ENCODE data around the gene KTI12.
"Not testable (repeated sequence)": the region's sequence is repeated elsewhere in the genome, so short reads cannot be mapped to it uniquely, and the experiment has no call there.

The KTI12 gene

DNA sequence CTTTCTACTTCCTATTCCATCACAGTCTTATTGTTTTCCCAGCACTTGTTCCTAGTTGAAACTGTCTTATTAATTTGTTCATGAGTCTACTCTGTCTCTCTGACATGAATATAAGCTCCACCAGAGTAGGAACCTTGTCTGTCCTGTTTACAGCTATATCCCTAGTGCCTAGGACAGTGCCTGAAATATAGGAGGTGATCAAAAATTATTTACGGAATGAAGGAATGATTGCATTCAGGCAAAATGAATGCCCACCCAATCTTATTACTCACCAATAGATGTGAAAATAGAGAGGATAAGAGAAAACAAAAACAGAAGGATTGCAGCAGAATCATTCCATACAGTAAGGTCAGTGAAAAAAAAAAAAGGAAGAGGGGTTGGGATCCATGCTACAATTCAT is 20.3 kb upstream of the KTI12 start:
- peak overlapping the region; percentile 95 for H3K4me2 ChIP-seq (ENCODE audit: low read length)
- H3K36me3 ChIP-seq (ENCODE audit: control insufficient read depth in 1 of 2, insufficient read depth in 2 of 2, low read length in 2 of 2): peaks cover 0 to 3% of the 10 kb centered on the region in 2 experiments
- no CpG with 5 or more reads among the region's 1 CpG for whole genome bisulfite sequencing (ENCODE audit: extremely low coverage, insufficient coverage, insufficient read length)

GRCh38 chr1:52049337-52049736 is 15.7 kb upstream of the KTI12 start:
- H3K27me3 ChIP-seq (ENCODE audit: insufficient read depth, low read length); H4K8ac ChIP-seq (ENCODE audit: low read depth, low read length); H3K4me3 ChIP-seq (ENCODE audit: low read depth, low read length); H2BK12ac ChIP-seq (ENCODE audit: low read length); H3K27ac ChIP-seq (ENCODE audit: low read depth, low read length); H3K4me2 ChIP-seq (ENCODE audit: low read length); H2BK5ac ChIP-seq (ENCODE audit: low read depth, low read length, poor library complexity); H4K12ac ChIP-seq (ENCODE audit: low read depth, low read length); H3K9ac ChIP-seq (ENCODE audit: low read length); H3K9me3 ChIP-seq (ENCODE audit: insufficient read depth, low read depth, low read length); H3K4ac ChIP-seq (ENCODE audit: low read depth, low read length); H3K79me1 ChIP-seq (ENCODE audit: low read length); H4K91ac ChIP-seq (ENCODE audit: low read depth, low read length); H3K36me3 ChIP-seq (ENCODE audit: control insufficient read depth in 1 of 2, insufficient read depth in 2 of 2, low read length in 2 of 2); H2AK5ac ChIP-seq (ENCODE audit: low read length); H3K79me2 ChIP-seq (ENCODE audit: control insufficient read depth, insufficient read depth, low read length, poor library complexity); H3K23ac ChIP-seq (ENCODE audit: low read length); H2BK120ac ChIP-seq (ENCODE audit: insufficient read depth, low read length, poor library complexity); H3K18ac ChIP-seq (ENCODE audit: low read length); H2AFZ ChIP-seq (ENCODE audit: insufficient read depth, low read length, poor library complexity); H3K14ac ChIP-seq (ENCODE audit: low read length); H3K4me1 ChIP-seq (ENCODE audit: control insufficient read depth in 1 of 2, insufficient read depth in 2 of 2, low read length in 2 of 2): not testable (repeated sequence)
- peak in 1 of 2 donors; percentile 28 for DNase-seq
- no CpG with 5 or more reads among the region's 4 CpGs for WGBS (ENCODE audit: extremely low coverage, insufficient coverage, insufficient read length)

More for the DNA sequence above, 20.3 kb upstream of the KTI12 start:
- H2BK5ac ChIP-seq (ENCODE audit: low read depth, low read length, poor library complexity): no peak overlapping the region
- H3K4me3 ChIP-seq (ENCODE audit: low read depth, low read length): no peak overlapping the region
- H2AK5ac ChIP-seq (ENCODE audit: low read length): no peak overlapping the region
- H3K9ac ChIP-seq (ENCODE audit: low read length): no peak overlapping the region
- no peak overlapping the region for H3K18ac ChIP-seq (ENCODE audit: low read length)
- H3K9me3 ChIP-seq (ENCODE audit: insufficient read depth, low read depth, low read length): no peaks in the 10 kb centered on the region
- no peak overlapping the region for H4K8ac ChIP-seq (ENCODE audit: low read depth, low read length)
- H2BK12ac ChIP-seq (ENCODE audit: low read length): no peak overlapping the region
- H3K27ac ChIP-seq (ENCODE audit: low read depth, low read length): no peak overlapping the region
- DNase-seq: no peak
- H3K27me3 ChIP-seq (ENCODE audit: insufficient read depth, low read length): no peaks in the 10 kb centered on the region
- H2BK120ac ChIP-seq (ENCODE audit: insufficient read depth, low read length, poor library complexity): no peak overlapping the region
- H2AFZ ChIP-seq (ENCODE audit: insufficient read depth, low read length, poor library complexity): no peak overlapping the region
- H4K12ac ChIP-seq (ENCODE audit: low read depth, low read length): no peak overlapping the region
- H3K79me1 ChIP-seq (ENCODE audit: low read length): peaks cover 12% of the 10 kb centered on the region
- H3K4me1 ChIP-seq (ENCODE audit: control insufficient read depth in 1 of 2, insufficient read depth in 2 of 2, low read length in 2 of 2): no peaks in the 10 kb centered on the region
- H4K91ac ChIP-seq (ENCODE audit: low read depth, low read length): no peak overlapping the region
- peaks cover 10% of the 10 kb centered on the region for H3K79me2 ChIP-seq (ENCODE audit: control insufficient read depth, insufficient read depth, low read length, poor library complexity)
- no peak overlapping the region for H3K4ac ChIP-seq (ENCODE audit: low read depth, low read length)
- no peak overlapping the region for H3K23ac ChIP-seq (ENCODE audit: low read length)
- H3K14ac ChIP-seq (ENCODE audit: low read length): no peak overlapping the region

- not testable (repeated sequence) for H2BK12ac ChIP-seq (ENCODE audit: low read length); H2AFZ ChIP-seq (ENCODE audit: insufficient read depth, low read length, poor library complexity); H3K18ac ChIP-seq (ENCODE audit: low read length); H4K12ac ChIP-seq (ENCODE audit: low read depth, low read length); H3K79me1 ChIP-seq (ENCODE audit: low read length); H4K8ac ChIP-seq (ENCODE audit: low read depth, low read length); H3K4me3 ChIP-seq (ENCODE audit: low read depth, low read length); H3K27me3 ChIP-seq (ENCODE audit: insufficient read depth, low read length); H2BK5ac ChIP-seq (ENCODE audit: low read depth, low read length, poor library complexity); H3K79me2 ChIP-seq (ENCODE audit: control insufficient read depth, insufficient read depth, low read length, poor library complexity); H3K27ac ChIP-seq (ENCODE audit: low read depth, low read length); H2BK120ac ChIP-seq (ENCODE audit: insufficient read depth, low read length, poor library complexity); H2AK5ac ChIP-seq (ENCODE audit: low read length); H4K91ac ChIP-seq (ENCODE audit: low read depth, low read length); H3K9me3 ChIP-seq (ENCODE audit: insufficient read depth, low read depth, low read length); H3K4me2 ChIP-seq (ENCODE audit: low read length); H3K9ac ChIP-seq (ENCODE audit: low read length); H3K14ac ChIP-seq (ENCODE audit: low read length); H3K23ac ChIP-seq (ENCODE audit: low read length); H3K36me3 ChIP-seq (ENCODE audit: control insufficient read depth in 1 of 2, insufficient read depth in 2 of 2, low read length in 2 of 2); DNase-seq; H3K4ac ChIP-seq (ENCODE audit: low read depth, low read length); H3K4me1 ChIP-seq (ENCODE audit: control insufficient read depth in 1 of 2, insufficient read depth in 2 of 2, low read length in 2 of 2)
- no CpG with 5 or more reads among the region's 4 CpGs for WGBS (ENCODE audit: extremely low coverage, insufficient coverage, insufficient read length)
Measured at GRCh38 chr1:52045666-52046195, 12.1 kb upstream of the KTI12 start.

DNA sequence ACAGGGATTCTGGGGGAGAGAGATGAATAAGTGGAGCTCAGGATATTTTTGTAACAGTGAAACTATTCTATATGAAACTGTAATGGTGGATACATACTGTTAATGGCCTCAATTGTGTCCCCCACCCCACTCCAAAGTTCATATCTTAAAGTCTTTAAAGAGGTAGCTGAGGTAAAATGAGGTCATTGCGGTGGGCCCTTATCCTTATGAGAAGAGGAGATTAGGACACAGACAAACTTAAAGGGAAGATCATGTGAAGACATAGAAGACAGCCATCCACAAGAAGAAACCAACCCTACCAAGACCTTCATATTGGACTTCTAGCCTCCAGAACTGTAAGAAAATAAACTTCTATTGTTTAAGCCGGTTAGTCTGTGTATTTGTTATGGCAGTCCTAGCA is 11.6 kb upstream of the KTI12 start:
- no peak overlapping the region for H2BK12ac ChIP-seq (ENCODE audit: low read length)
- no peaks in the 10 kb centered on the region for H3K79me1 ChIP-seq (ENCODE audit: low read length)
- H3K9ac ChIP-seq (ENCODE audit: low read length): no peak overlapping the region
- no peak overlapping the region for H3K23ac ChIP-seq (ENCODE audit: low read length)
- no peak overlapping the region for H3K4me3 ChIP-seq (ENCODE audit: low read depth, low read length)
- no peak overlapping the region for H4K8ac ChIP-seq (ENCODE audit: low read depth, low read length)
- H3K4ac ChIP-seq (ENCODE audit: low read depth, low read length): no peak overlapping the region
- no peak overlapping the region for H2BK120ac ChIP-seq (ENCODE audit: insufficient read depth, low read length, poor library complexity)
- no CpG with 5 or more reads among the region's 2 CpGs for WGBS (ENCODE audit: extremely low coverage, insufficient coverage, insufficient read length)
- no peak overlapping the region for H3K14ac ChIP-seq (ENCODE audit: low read length)
- no peak overlapping the region for H4K12ac ChIP-seq (ENCODE audit: low read depth, low read length)
- H2AK5ac ChIP-seq (ENCODE audit: low read length): no peak overlapping the region
- H2BK5ac ChIP-seq (ENCODE audit: low read depth, low read length, poor library complexity): no peak overlapping the region
- no peak overlapping the region for H2AFZ ChIP-seq (ENCODE audit: insufficient read depth, low read length, poor library complexity)
- no peaks in the 10 kb centered on the region for H3K27me3 ChIP-seq (ENCODE audit: insufficient read depth, low read length)
- no peaks in the 10 kb centered on the region for H3K79me2 ChIP-seq (ENCODE audit: control insufficient read depth, insufficient read depth, low read length, poor library complexity)
- no peak overlapping the region for H3K27ac ChIP-seq (ENCODE audit: low read depth, low read length)
- H3K9me3 ChIP-seq (ENCODE audit: insufficient read depth, low read depth, low read length): no peaks in the 10 kb centered on the region
- no peaks in the 10 kb centered on the region for H3K4me1 ChIP-seq (ENCODE audit: control insufficient read depth in 1 of 2, insufficient read depth in 2 of 2, low read length in 2 of 2)
- H4K91ac ChIP-seq (ENCODE audit: low read depth, low read length): no peak overlapping the region
- H3K4me2 ChIP-seq (ENCODE audit: low read length): no peak overlapping the region
- peaks cover 5 to 6% of the 10 kb centered on the region in 2 experiments for H3K36me3 ChIP-seq (ENCODE audit: control insufficient read depth in 1 of 2, insufficient read depth in 2 of 2, low read length in 2 of 2)
- H3K18ac ChIP-seq (ENCODE audit: low read length): no peak overlapping the region
- no peak for DNase-seq
